GM21447 (cell line): Measurements from ENCODE around the gene ZNF774.
"Not testable (repeated sequence)": the region's sequence is repeated elsewhere in the genome, so short reads cannot be mapped to it uniquely, and the experiment has no call there.

Source experiments
- ATAC-seq: cut with Tn5 transposase; IDR thresholded peaks from one replicate; pipeline ENCODE4 v1.9.1; 2021; ENCODE audit not compliant: unreplicated experiment

The ZNF774 gene

GRCh38 chr15:90344662-90345061, 7.4 kb upstream of the ZNF774 start:
- ATAC-seq = no peak

- no peak for ATAC-seq
These were observed 6.2 kb upstream of the ZNF774 start for GRCh38 chr15:90345857-90346256.

- not testable (repeated sequence) for ATAC-seq
These were observed 4.5 kb upstream of the ZNF774 start for GRCh38 chr15:90347431-90348065.

GRCh38 chr15:90348456-90348855, 3.6 kb upstream of the ZNF774 start:
- no peak for ATAC-seq

GRCh38 chr15:90349072-90349471, 3.0 kb upstream of the ZNF774 start:
- no peak for ATAC-seq

- ATAC-seq = no peak
These were observed 2.3 kb upstream of the ZNF774 start for GRCh38 chr15:90349821-90350220.

- ATAC-seq = no peak
These were observed 491 bp upstream of the ZNF774 start for GRCh38 chr15:90351479-90352106.

GRCh38 chr15:90354986-90355385, 2.9 kb downstream of the ZNF774 start:
- no peak for ATAC-seq

GRCh38 chr15:90358124-90359033, 6.3 kb downstream of the ZNF774 start:
- ATAC-seq = no peak

GRCh38 chr15:90360746-90361145, 8.7 kb downstream of the ZNF774 start:
- no peak for ATAC-seq

- no peak for ATAC-seq
These were observed 10.8 kb downstream of the ZNF774 start for GRCh38 chr15:90362936-90363212.

- ATAC-seq = no peak
These were observed 12.2 kb downstream of the ZNF774 start for GRCh38 chr15:90364251-90364650.

GRCh38 chr15:90365414-90366055, 13.5 kb downstream of the ZNF774 start:
- no peak for ATAC-seq

- no peak for ATAC-seq
These were observed 15.5 kb downstream of the ZNF774 start for GRCh38 chr15:90367576-90367975.

- no peak for ATAC-seq
These were observed 23.0 kb downstream of the ZNF774 start for GRCh38 chr15:90375071-90375470.

GRCh38 chr15:90376789-90377188, 24.7 kb downstream of the ZNF774 start:
- ATAC-seq = no peak

- no peak for ATAC-seq
These were observed 27.2 kb downstream of the ZNF774 start for GRCh38 chr15:90379263-90379662.

GRCh38 chr15:90381515-90381914, 29.4 kb downstream of the ZNF774 start:
- ATAC-seq = no peak

GRCh38 chr15:90382320-90382719, 30.2 kb downstream of the ZNF774 start:
- no peak for ATAC-seq

- ATAC-seq = no peak
These were observed 34.1 kb downstream of the ZNF774 start for GRCh38 chr15:90386221-90386620.
